Duodenal mucosa (tissue), 2 donors: ENCODE results near the gene RNPEPL1.
"Not testable (repeated sequence)": the region's sequence is repeated elsewhere in the genome, so short reads cannot be mapped to it uniquely, and the experiment has no call there.

Source experiments
- H3K27ac ChIP-seq: one replicate; pipeline ENCODE4 v1.7.0; 2013; ENCODE audit warnings: low read depth, low read length
- H3K27me3 ChIP-seq, 2 donors: one replicate each; pipeline ENCODE4 v1.7.0; 2013; ENCODE audit warnings: low read length in 2 of 2, control low read depth in 1 of 2; ENCODE audit not compliant: insufficient read depth in 2 of 2, control insufficient read depth in 1 of 2
- H3K36me3 ChIP-seq, 2 donors: one replicate each; pipeline ENCODE4 v1.7.0; 2013; ENCODE audit warnings: low read length in 2 of 2, control low read depth in 1 of 2; ENCODE audit not compliant: insufficient read depth in 2 of 2, control insufficient read depth in 1 of 2
- H3K4me1 ChIP-seq, 2 donors: one replicate each; pipeline ENCODE4 v1.7.0; 2013; ENCODE audit warnings: low read length in 2 of 2, control low read depth in 1 of 2; ENCODE audit not compliant: insufficient read depth in 2 of 2, control insufficient read depth in 1 of 2
- H3K4me3 ChIP-seq, 2 donors: one replicate each; pipeline ENCODE4 v1.7.0; 2013; ENCODE audit warnings: low read length in 2 of 2, low read depth in 1 of 2
- H3K9ac ChIP-seq, 2 donors: one replicate each; pipeline ENCODE4 v1.7.0; 2013; ENCODE audit warnings: low read length in 2 of 2, low read depth in 1 of 2
- H3K9me3 ChIP-seq, 2 donors: one replicate each; pipeline ENCODE4 v1.7.0; 2013; ENCODE audit warnings: low read length in 2 of 2, control low read depth in 1 of 2; ENCODE audit not compliant: control insufficient read depth in 1 of 2

RNPEPL1 gene

DNA sequence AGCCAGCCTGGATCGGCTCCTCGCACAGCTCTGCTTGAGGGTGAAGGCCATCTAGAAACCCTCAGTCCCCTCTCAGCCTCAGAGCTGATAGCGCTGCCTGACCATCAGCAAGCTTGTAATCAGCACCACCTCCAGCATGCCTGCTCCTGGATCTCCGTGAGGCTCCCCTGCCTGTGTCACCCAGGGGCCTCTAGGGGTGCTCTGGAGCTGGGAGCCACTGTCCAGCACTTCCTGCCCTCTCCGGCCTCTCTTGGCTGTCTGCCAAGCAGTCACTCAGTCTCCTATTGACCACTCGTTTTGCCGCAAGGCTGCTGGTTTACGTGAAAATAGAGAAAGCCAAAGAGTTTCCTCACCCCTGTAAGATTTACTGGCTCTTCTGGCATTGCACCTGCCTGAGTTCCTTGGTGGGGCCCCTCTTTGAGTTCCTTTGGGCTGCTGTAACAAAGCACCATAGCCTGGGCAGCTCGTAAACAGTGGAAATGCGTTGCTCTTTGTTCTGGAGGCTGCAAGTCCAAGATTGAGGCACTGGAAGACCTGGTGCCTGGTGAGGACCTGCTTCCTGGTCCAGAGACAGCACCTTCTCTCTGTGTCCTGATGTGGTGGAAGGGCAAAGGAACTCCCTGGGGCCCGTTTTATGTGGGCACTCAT, 36.1 kb downstream of the RNPEPL1 start:
- H3K4me3 ChIP-seq = peak overlapping the region; percentile 63 to 88
- no peaks in the 10 kb centered on the region for H3K9me3 ChIP-seq
- H3K9ac ChIP-seq = peak overlapping the region; percentile 63 to 91
- H3K27ac ChIP-seq = peak overlapping the region; percentile 88
- peaks cover 0 to 14% of the 10 kb centered on the region in 2 donors for H3K36me3 ChIP-seq
- H3K27me3 ChIP-seq = no peaks in the 10 kb centered on the region
- peaks cover 26 to 34% of the 10 kb centered on the region in 2 donors for H3K4me1 ChIP-seq

DNA sequence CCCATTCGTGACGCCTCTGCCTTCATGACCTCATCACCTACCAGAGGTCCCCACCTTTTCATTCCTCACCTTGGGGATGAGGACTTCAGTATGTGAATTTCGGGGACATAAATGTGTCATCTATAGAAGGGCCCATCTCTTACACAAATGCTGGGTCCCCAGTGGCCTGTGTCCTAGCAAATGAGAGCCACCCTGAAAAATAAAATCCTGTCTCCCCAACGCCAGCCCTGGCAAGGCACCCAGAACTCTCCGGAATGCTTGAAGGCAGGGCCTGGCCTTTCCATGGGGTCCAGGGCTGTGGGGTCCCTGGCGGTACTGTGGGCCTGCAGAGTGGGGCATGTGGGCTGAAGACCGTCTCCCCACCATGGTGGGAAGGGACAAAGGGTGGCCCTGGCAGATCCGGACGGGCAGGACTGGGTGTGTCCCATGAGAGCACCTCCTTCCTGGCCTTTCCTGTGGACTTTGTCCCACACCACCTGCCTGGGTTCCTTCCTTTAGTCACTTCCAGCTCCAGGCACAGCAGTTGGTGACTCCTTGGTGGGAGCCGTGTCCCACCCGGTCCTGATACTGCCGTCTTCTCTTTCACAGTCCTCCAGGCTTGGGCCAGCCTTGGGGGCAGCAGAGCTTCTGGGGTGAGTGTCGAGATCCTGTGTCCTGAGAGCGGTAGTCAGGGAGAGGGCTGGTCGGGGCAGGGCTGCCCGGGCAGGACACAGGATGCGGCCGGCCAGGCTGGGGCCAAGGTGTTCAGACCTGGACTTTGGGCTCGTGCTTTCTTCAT, 36.8 kb downstream of the RNPEPL1 start:
- H3K4me3 ChIP-seq = peak overlapping the region; percentile 63 to 88
- peak overlapping the region; percentile 88 to 91 for H3K9ac ChIP-seq
- no peaks in the 10 kb centered on the region for H3K9me3 ChIP-seq
- H3K36me3 ChIP-seq = peaks cover 0 to 8% of the 10 kb centered on the region in 2 donors
- H3K27me3 ChIP-seq = no peaks in the 10 kb centered on the region
- peak overlapping the region; percentile 88 for H3K27ac ChIP-seq
- peaks cover 26 to 34% of the 10 kb centered on the region in 2 donors for H3K4me1 ChIP-seq

DNA sequence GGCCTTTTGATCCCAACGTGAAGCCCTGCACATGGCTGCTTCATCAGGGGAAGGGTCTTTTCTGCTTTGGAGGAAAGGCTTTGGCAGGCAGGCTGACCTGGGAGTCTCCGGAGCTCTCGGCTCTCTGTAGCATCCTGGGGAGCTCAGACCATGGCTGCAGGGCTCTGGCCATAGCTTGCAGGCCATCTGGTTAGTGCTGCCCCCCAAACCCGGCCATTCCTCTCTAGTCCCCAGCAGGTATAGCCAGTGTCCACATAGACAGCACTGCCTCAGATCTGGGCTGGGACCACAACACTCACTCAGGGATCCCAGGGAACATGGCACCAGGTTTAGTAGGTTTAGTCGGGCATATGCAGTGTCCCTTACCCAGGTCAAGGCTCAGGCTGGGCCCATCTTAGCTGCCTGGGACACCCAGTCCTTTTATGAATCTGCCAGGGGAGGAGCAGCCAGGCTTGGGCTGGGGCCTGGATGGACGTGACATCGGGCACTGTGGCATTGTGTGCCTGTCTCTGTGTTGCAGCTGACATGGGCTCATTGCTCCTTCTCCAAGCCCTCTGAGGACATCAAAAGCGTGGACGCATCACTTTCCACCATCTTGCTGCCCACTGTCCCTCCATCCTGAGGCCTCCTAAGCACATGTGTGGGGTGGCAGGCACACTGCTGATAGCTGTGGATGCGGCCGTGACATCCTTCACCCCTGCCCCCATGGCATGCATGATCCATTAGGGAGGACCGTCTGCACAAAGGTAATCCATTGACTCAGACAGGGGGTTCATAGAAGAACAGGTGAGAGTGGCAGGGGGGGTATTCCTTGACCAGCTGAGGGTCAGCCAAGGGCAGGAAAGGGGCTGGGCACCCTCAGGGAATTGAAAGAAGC, 37.8 kb downstream of the RNPEPL1 start:
- H3K4me1 ChIP-seq = peaks cover 28 to 34% of the 10 kb centered on the region in 2 donors
- H3K4me3 ChIP-seq = peak overlapping the region; percentile 63 to 88
- H3K9ac ChIP-seq = peak overlapping the region; percentile 88 to 91
- no peaks in the 10 kb centered on the region for H3K36me3 ChIP-seq
- no peaks in the 10 kb centered on the region for H3K27me3 ChIP-seq
- peak overlapping the region; percentile 88 for H3K27ac ChIP-seq
- no peaks in the 10 kb centered on the region for H3K9me3 ChIP-seq

DNA sequence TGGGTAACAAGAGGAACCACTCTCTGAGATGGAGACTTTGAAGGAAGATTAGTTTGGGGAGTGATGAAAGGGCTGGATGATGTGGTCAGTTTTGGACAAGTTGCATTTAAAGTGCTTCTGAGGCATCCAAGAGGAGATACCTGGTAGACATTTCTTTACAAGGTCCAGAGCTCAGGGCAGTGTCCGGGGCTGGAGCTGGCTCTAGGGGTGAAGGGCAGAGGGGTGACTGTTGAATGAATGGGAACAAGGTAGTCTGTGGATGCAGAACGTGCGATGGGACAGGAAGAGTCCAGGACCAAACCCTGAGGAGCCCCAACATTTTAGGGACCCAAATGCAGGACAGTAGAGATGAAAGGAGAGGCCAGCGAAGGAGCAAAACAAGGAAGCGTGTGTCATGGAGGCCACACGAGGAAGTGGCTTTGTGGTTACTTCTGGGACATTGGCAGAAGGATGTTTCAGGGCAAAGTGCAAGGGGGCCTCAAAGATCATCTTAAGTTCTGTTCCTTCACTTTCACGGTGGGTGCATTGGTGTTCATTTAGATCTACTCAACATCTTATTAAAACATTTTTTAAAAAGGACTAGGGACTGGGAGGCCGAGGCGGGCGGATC, 43.4 kb downstream of the RNPEPL1 start:
- Histone ChIP-seq H3K4me1 (peaks cover 14 to 23% of the 10 kb centered on the region in 2 donors), H3K9me3 (no peaks in the 10 kb centered on the region), H3K4me3 (no peak overlapping the region), H3K9ac (no peak overlapping the region), H3K36me3 (peaks cover 17 to 42% of the 10 kb centered on the region in 2 donors), H3K27me3 (no peaks in the 10 kb centered on the region), H3K27ac (no peak overlapping the region)

DNA sequence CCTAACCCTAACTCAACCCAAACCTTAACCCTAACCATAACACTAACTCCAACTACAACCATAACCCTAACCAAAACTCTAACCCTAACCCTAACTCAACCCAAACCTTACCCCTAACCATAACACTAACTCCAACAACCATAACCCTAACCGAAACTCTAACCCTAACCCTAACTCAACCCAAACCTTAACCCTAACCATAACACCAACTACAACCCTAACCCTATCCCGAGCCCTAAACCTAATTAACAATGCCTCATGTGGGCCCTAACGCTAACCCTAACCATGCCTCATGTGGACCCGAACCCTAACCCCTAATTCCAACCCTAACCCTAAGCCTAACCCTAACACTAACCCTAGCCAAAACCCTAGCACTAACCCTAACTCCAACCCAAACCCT, 45.5 kb downstream of the RNPEPL1 start:
- Histone ChIP-seq H3K27ac (no peak overlapping the region), H3K9me3 (no peaks in the 10 kb centered on the region), H3K27me3 (no peaks in the 10 kb centered on the region), H3K4me3 (no peak overlapping the region), H3K4me1 (peaks cover 14 to 19% of the 10 kb centered on the region in 2 donors), H3K36me3 (peaks cover 23 to 53% of the 10 kb centered on the region in 2 donors), H3K9ac (no peak overlapping the region)

DNA sequence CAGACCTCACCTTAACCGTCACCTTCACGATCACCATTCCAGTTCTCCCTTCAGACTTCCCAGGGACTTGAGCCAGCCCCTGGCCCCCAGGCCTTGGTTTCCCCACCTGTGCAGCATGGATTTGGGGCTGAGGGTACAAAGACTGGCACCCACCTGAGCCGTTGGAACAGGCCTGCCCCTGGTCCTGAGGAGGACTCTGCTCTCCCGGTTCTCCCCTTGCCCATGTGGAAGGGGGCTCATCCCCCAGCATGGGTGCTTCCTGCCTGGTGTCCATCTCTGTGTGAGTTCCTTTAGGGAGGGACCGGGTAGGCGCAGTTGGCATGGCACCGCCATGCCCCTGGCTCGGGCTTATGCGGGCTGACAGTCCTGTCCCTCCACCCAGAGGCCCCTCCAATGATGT, 46.1 kb downstream of the RNPEPL1 start:
- Histone ChIP-seq H3K9ac (no peak overlapping the region), H3K36me3 (peaks cover 25 to 59% of the 10 kb centered on the region in 2 donors), H3K27ac (no peak overlapping the region), H3K9me3 (no peaks in the 10 kb centered on the region), H3K4me1 (peaks cover 14 to 19% of the 10 kb centered on the region in 2 donors), H3K4me3 (no peak overlapping the region), H3K27me3 (no peaks in the 10 kb centered on the region)

DNA sequence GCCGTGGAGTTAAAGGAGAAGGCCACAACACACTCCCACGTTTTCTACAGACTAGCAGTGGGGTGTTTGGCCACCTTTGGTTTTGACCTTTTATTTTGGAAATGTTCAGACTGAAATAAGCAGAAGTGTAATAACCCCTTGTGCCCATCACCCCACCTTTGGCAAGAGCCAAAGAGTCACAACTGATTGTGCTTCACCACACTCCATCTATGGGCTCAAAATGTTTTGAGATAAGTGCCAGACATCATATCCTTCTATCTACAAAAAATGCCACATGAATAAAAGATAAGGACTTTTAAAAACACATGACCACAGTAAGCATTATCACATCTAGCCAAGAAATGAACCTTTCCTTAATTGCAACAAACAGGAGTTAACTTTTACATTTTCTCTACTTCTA, 47.1 kb downstream of the RNPEPL1 start:
- H3K9me3 ChIP-seq = no peaks in the 10 kb centered on the region
- peaks cover 25 to 69% of the 10 kb centered on the region in 2 donors for H3K36me3 ChIP-seq
- H3K27ac ChIP-seq = no peak overlapping the region
- no peak overlapping the region for H3K9ac ChIP-seq
- H3K4me3 ChIP-seq = no peak overlapping the region
- H3K27me3 ChIP-seq = no peaks in the 10 kb centered on the region
- peaks cover 17 to 19% of the 10 kb centered on the region in 2 donors for H3K4me1 ChIP-seq

DNA sequence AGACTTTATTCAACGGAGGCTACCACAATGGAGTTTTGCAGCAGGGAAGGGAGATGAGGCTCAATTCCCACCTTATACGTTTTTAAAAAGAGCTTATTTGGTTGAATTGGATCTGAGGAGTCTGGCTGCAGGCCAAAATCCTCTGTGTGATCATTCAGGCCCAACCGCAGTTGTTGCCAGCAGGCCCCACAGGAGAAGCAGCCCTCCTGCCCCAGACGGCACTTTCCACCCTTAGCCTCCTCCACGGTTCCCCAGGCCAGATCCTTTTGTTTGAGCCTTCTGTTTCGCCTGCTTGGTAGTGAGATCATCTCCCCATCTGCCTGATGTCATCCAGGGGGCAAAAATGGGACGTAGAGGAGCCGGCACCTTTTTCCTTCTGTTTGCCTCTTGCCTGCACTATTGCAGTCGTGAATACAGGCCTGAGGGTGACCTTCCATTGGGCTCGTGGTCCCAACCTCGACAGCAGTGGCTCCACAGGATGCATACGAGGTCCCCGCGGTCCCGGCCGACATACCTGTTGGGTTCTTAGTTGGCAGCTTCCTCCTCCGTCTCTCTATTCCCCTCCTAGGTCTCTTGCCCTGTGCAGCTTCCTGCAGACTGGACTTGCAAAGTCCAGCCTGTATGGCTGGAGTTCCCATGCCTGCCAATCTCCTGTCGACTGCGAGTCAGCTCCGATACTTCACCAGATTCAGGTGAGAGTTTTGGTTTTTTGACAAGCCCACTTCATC, 47.7 kb downstream of the RNPEPL1 start:
- Histone ChIP-seq H3K9me3 (no peaks in the 10 kb centered on the region), H3K9ac (no peak overlapping the region), H3K4me3 (no peak overlapping the region), H3K27me3 (no peaks in the 10 kb centered on the region), H3K4me1 (peaks cover 19 to 23% of the 10 kb centered on the region in 2 donors), H3K27ac (no peak overlapping the region), H3K36me3 (peaks cover 25 to 75% of the 10 kb centered on the region in 2 donors)

DNA sequence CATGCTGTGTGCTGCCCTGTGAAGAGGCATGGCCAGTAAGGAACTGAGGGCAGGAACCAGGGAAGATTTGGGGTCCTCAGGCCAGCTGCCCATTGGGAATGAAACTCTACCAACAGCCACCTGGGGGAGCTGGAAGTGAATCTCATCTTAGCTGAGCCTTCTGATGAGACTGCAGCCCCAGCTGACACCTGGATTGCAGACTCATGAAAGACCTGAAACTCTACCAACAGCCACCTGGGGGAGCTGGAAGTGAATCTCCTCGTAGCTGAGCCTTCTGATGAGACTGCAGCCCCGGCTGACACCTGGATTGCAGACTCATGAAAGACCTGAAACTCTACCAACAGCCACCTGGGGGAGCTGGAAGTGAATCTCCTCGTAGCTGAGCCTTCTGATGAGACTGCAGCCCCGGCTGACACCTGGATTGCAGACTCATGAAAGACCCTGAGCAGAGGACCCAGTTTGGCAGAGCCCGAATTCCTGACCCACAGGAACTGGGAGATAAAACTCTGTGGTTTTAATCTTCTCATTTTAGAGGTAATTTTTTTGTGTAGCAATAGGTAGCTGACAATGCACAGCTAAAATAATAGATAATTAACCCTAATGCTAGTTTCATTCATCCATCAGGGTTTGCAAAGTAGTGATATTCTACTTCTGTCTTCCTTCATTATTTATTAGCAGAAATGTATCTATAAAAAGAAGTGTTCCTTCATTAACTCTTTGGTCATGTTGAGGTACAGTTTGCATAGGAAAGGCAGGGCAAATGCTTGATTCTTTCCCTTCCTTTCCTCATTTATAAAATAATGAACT, 48.8 kb downstream of the RNPEPL1 start:
- peaks cover 25 to 76% of the 10 kb centered on the region in 2 donors for H3K36me3 ChIP-seq
- peaks cover 10 to 19% of the 10 kb centered on the region in 2 donors for H3K4me1 ChIP-seq
- not testable (repeated sequence) for H3K4me3 ChIP-seq, H3K27me3 ChIP-seq, H3K27ac ChIP-seq, H3K9me3 ChIP-seq, H3K9ac ChIP-seq
